GM10248 (cell line): Measurements from ENCODE around the gene COG5.

Experiments
- CTCF ChIA-PET: fragments of 300-600 bp; sonication (Branson Sonifier 250); formaldehyde crosslinking; extraction: SDS; loops from one replicate; lab custom pipeline; 2021; ENCODE audit warnings: antibody characterized with exemption; lab: Yijun Ruan, JAX
- POLR2A ChIA-PET: fragments of 350-650 bp; sonication (Branson Sonifier 250); formaldehyde crosslinking; extraction: SDS; loops from one replicate; lab custom pipeline; 2020; ENCODE audit warnings: antibody characterized with exemption; lab: Yijun Ruan, JAX
- DNase-seq: peaks from one replicate; pipeline ENCODE4 v3.0.0; 2012; ENCODE audit errors: extremely low spot score
- TF ChIP-seq, protein P1 (sequence below): IDR thresholded peaks from 2 replicates; pipeline ENCODE4 v1.5.1; 2012; ENCODE audit warnings: mild to moderate bottlenecking, low read depth; ENCODE audit errors: extremely low read depth, missing control alignments, control extremely low read depth

The COG5 gene

DNA sequence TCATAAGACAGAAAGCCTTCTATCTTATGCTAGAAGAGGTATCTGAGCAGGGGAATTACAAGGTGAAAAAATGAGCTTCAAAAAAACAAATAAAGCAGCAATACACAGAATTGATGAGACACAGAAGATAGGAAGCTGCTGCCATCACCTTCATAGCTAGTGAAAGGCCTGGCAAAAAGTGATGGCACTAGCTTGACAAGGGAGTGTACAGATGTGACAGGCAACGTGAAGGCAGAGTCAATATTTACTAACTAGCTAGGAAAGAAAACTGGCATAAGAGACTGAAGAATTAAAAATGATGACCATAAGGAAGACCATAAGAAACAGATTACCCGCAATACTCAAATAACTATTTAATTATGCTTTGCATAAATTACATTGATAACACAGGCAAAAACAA, 84.4 kb downstream of the COG5 start:
- TF ChIP-seq, protein P1, sequence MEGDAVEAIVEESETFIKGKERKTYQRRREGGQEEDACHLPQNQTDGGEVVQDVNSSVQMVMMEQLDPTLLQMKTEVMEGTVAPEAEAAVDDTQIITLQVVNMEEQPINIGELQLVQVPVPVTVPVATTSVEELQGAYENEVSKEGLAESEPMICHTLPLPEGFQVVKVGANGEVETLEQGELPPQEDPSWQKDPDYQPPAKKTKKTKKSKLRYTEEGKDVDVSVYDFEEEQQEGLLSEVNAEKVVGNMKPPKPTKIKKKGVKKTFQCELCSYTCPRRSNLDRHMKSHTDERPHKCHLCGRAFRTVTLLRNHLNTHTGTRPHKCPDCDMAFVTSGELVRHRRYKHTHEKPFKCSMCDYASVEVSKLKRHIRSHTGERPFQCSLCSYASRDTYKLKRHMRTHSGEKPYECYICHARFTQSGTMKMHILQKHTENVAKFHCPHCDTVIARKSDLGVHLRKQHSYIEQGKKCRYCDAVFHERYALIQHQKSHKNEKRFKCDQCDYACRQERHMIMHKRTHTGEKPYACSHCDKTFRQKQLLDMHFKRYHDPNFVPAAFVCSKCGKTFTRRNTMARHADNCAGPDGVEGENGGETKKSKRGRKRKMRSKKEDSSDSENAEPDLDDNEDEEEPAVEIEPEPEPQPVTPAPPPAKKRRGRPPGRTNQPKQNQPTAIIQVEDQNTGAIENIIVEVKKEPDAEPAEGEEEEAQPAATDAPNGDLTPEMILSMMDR: no peak
- CTCF ChIA-PET: interaction anchor here (1.5 kb wide), 1 partner anchor 10 kb away, joined by 4 read pairs; the partner anchor contains the start of gene GPR22

DNA sequence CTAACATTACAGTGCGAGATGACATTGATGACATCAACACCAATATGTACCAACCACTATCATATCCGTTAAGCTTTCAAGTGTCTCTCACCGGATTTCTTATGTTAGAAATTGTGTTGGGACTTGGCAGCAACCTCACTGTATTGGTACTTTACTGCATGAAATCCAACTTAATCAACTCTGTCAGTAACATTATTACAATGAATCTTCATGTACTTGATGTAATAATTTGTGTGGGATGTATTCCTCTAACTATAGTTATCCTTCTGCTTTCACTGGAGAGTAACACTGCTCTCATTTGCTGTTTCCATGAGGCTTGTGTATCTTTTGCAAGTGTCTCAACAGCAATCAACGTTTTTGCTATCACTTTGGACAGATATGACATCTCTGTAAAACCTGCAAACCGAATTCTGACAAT, 89.6 kb downstream of the COG5 start:
- no peak for DNase-seq
- TF ChIP-seq, protein P1: no peak
- POLR2A ChIA-PET: no interaction called here
- CTCF ChIA-PET: interaction anchor here (1.3 to 1.7 kb wide), 3 partner anchors 10 to 19 kb away, joined by 3 to 6 read pairs (median 4); no protein-coding TSS in a partner anchor

More for the DNA sequence above, 84.4 kb downstream of the COG5 start:
- DNase-seq: no peak
- POLR2A ChIA-PET: no interaction called here

GRCh38 chr7:107472116-107472515, 91.6 kb downstream of the COG5 start:
- TF ChIP-seq, protein P1: no peak
- ChIA-PET POLR2A (no interaction called here), CTCF (interaction anchor here (0.9 kb wide), 1 partner anchor 12 kb away, joined by 3 read pairs; no protein-coding TSS in a partner anchor)
- no peak for DNase-seq

DNA sequence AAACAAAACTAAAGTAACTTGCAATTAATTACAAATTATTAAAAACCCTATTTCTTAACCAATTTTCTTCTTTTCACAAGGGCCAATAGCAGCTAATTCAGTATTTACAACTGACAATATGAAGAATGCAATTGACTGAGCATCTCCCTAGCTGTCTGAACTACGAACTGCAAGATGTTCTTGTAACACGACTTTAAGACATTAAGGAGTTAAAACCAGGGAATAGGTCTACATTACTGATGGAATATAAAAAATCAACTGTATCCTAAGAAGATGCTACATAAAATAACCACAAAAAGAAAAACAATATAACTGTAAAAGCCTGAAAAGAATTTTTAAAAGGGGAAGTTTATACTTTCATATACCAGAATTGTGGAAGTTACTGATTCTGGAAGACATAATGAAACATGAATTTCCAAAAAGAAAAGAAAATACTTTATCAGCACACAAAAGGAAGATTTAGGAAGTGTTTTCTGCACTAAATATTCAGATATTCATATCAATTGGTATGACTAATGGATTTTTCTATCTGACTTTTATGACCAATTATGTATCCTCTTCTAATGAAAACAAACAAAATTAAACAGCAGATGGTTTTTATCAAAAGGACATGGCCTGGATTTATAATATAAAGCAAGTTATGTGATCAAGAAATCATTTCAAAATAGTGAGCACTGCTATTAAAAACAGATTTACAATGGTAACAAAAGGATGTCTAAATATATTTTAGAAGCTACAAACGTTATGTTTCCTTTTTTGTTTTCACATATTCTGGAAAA, 92.2 kb downstream of the COG5 start:
- CTCF ChIA-PET: no interaction called here
- POLR2A ChIA-PET: no interaction called here
- TF ChIP-seq, protein P1: no peak
- DNase-seq: no peak

DNA sequence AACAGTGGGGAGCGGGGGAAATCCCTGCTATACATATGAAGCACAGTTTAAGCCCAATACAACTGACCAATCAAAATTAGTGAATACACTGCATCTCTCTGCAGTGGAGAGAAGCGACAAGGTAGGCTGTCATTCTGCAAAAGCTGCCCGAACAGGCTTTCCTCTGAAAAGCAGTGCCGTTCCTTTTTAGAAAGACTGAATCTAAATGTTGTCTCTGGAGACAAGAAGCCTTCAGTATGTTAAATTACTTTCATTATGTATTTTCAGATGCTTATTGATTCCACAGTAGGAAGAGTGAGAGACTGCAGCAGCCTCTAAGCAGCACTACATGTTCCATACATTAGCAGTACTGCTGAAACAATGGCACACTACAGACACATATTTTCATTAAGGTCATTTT, 93.8 kb downstream of the COG5 start, which contains the start of gene GPR22:
Gene GPR22 (plus strand): TSS at position 129 of the 400 bp plus-strand sequence. CDS start 4,004 bp downstream, outside the sequence.
- TF ChIP-seq, protein P1: no peak
- ChIA-PET CTCF (interaction anchor here (1.8 kb wide), 1 partner anchor 10 kb away, joined by 4 read pairs; no protein-coding TSS in a partner anchor), POLR2A (no interaction called here)
- no peak for DNase-seq

GRCh38 chr7:107468824-107469223, 94.9 kb downstream of the COG5 start:
- TF ChIP-seq, protein P1: no peak
- ChIA-PET CTCF (interaction anchor here (1.8 kb wide), 1 partner anchor 11 kb away, joined by 4 read pairs; no protein-coding TSS in a partner anchor), POLR2A (no interaction called here)
- no peak for DNase-seq
